ENCODE results near the gene TENM4.

TENM4 gene

DNA sequence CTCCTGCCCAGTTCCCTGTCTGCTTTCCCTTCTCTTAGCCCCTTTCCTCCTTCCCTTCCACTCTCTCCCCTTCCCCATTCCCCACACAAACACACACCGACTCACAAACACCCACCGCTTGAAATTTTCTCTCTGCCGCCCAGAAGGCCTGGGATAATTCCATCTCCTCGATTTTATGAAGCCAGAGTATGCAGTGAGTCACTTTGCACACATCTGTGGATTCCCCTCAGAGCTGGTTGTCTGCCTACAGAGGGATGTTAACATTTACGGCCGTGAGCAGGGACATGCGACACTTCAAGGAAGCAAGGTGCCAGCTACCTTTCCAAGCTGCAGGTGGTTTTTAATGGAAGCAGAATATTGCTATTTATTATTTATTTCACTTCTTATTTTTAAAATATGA, 332.0 kb downstream of the TENM4 start:
- Histone ChIP-seq H4K20me1 (ENCODE audit: insufficient read depth, low read length) (no peaks in the 10 kb centered on the region), H3K79me2 (ENCODE audit: insufficient read depth, low read length) (no peaks in the 10 kb centered on the region), H2AFZ (ENCODE audit: low read depth, low read length) (no peak overlapping the region), H3K27me3 (ENCODE audit: insufficient read depth, low read length, poor library complexity) (no peaks in the 10 kb centered on the region), H3K4me2 (ENCODE audit: insufficient read depth, low read length) (no peak overlapping the region), H3K4me3 (ENCODE audit: low read depth in 1 of 2, low read length in 2 of 2) (no peak overlapping the region), H3K9ac (ENCODE audit: low read depth, low read length) (no peak overlapping the region), H3K4me1 (ENCODE audit: insufficient read depth, low read length) (no peaks in the 10 kb centered on the region), H3K36me3 (ENCODE audit: insufficient read depth, low read length) (no peaks in the 10 kb centered on the region), H3K9me3 (ENCODE audit: insufficient read depth, low read length, severe bottlenecking) (no peaks in the 10 kb centered on the region), H3K27ac (ENCODE audit: low read length) (no peak overlapping the region)
- DNase-seq (no peak), ATAC-seq (ENCODE audit: insufficient read depth, low read depth) (no peak)
- no peak for TF ChIP-seq EZH2 (IDR thresholded peaks at IDR 0.05; ENCODE audit: borderline replicate concordance, low read depth, low read length, severe bottlenecking)

DNA sequence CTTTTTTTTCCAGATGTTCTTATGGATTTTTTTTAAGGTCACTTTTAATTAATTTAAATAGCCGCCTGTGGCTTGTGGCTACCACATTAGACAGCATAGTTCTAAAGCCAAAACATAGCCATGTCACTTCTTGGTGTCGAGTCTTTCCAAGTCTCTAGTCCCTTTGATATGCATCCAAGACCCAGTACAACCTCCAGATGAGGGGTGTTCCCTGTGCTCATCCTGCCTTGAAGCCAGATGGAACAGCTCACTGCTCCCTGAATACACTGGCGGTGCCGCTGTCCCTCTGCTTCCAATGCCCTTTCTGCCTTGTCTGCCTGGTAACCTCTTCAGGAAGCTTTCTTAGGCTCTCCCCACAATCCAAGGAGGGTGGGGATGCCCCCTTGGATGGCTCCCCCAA, 338.0 kb downstream of the TENM4 start:
- Histone ChIP-seq H3K36me3 (ENCODE audit: insufficient read depth, low read length) (no peaks in the 10 kb centered on the region), H3K4me3 (ENCODE audit: low read depth in 1 of 2, low read length in 2 of 2) (no peak overlapping the region), H3K4me1 (ENCODE audit: insufficient read depth, low read length) (no peaks in the 10 kb centered on the region), H3K27ac (ENCODE audit: low read length) (no peak overlapping the region), H3K4me2 (ENCODE audit: insufficient read depth, low read length) (no peak overlapping the region), H3K27me3 (ENCODE audit: insufficient read depth, low read length, poor library complexity) (peaks cover 9% of the 10 kb centered on the region), H3K9me3 (ENCODE audit: insufficient read depth, low read length, severe bottlenecking) (no peaks in the 10 kb centered on the region), H4K20me1 (ENCODE audit: insufficient read depth, low read length) (no peaks in the 10 kb centered on the region), H3K79me2 (ENCODE audit: insufficient read depth, low read length) (no peaks in the 10 kb centered on the region), H3K9ac (ENCODE audit: low read depth, low read length) (no peak overlapping the region), H2AFZ (ENCODE audit: low read depth, low read length) (no peak overlapping the region)
- no peak for DNase-seq
- TF ChIP-seq, protein P1, sequence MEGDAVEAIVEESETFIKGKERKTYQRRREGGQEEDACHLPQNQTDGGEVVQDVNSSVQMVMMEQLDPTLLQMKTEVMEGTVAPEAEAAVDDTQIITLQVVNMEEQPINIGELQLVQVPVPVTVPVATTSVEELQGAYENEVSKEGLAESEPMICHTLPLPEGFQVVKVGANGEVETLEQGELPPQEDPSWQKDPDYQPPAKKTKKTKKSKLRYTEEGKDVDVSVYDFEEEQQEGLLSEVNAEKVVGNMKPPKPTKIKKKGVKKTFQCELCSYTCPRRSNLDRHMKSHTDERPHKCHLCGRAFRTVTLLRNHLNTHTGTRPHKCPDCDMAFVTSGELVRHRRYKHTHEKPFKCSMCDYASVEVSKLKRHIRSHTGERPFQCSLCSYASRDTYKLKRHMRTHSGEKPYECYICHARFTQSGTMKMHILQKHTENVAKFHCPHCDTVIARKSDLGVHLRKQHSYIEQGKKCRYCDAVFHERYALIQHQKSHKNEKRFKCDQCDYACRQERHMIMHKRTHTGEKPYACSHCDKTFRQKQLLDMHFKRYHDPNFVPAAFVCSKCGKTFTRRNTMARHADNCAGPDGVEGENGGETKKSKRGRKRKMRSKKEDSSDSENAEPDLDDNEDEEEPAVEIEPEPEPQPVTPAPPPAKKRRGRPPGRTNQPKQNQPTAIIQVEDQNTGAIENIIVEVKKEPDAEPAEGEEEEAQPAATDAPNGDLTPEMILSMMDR (IDR thresholded peaks at IDR 0.05; ENCODE audit: borderline replicate concordance, extremely low read depth, low read length, poor library complexity, severe bottlenecking) = no peak
- ATAC-seq (ENCODE audit: insufficient read depth, low read depth) = no peak

DNA sequence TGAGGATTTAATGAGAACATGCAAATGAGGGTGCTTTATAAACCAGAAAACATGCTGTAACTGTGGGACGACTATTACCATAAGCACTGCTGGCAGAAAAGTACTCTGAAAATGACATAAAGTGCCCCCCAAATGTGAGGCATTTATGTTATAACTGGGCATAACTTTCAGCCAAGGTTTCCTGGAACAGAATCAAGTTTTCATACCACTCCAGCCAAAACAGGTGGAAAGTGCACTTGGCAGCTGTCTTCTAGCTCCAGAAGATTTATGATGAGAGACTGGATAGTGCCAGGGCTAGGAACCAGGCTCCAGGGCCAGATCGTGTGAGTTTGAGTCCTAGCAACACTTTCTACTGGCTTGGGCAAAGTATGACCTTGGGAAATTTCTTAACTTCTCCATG, 339.2 kb downstream of the TENM4 start:
- Histone ChIP-seq H3K36me3 (ENCODE audit: insufficient read depth, low read length) (no peaks in the 10 kb centered on the region), H3K4me3 (ENCODE audit: low read depth in 1 of 2, low read length in 2 of 2) (no peak overlapping the region), H3K4me1 (ENCODE audit: insufficient read depth, low read length) (no peaks in the 10 kb centered on the region), H4K20me1 (ENCODE audit: insufficient read depth, low read length) (no peaks in the 10 kb centered on the region), H3K9ac (ENCODE audit: low read depth, low read length) (no peak overlapping the region), H3K27ac (ENCODE audit: low read length) (no peak overlapping the region), H3K9me3 (ENCODE audit: insufficient read depth, low read length, severe bottlenecking) (no peaks in the 10 kb centered on the region), H2AFZ (ENCODE audit: low read depth, low read length) (no peak overlapping the region), H3K4me2 (ENCODE audit: insufficient read depth, low read length) (no peak overlapping the region), H3K27me3 (ENCODE audit: insufficient read depth, low read length, poor library complexity) (peaks cover 9% of the 10 kb centered on the region), H3K79me2 (ENCODE audit: insufficient read depth, low read length) (no peaks in the 10 kb centered on the region)
- DNase-seq = no peak
- TF ChIP-seq, protein P1 (IDR thresholded peaks at IDR 0.05; ENCODE audit: borderline replicate concordance, extremely low read depth, low read length, poor library complexity, severe bottlenecking) = no peak
- TF ChIP-seq EZH2 (IDR thresholded peaks at IDR 0.05; ENCODE audit: borderline replicate concordance, low read depth, low read length, severe bottlenecking) = no peak
- no peak for ATAC-seq (ENCODE audit: insufficient read depth, low read depth)

DNA sequence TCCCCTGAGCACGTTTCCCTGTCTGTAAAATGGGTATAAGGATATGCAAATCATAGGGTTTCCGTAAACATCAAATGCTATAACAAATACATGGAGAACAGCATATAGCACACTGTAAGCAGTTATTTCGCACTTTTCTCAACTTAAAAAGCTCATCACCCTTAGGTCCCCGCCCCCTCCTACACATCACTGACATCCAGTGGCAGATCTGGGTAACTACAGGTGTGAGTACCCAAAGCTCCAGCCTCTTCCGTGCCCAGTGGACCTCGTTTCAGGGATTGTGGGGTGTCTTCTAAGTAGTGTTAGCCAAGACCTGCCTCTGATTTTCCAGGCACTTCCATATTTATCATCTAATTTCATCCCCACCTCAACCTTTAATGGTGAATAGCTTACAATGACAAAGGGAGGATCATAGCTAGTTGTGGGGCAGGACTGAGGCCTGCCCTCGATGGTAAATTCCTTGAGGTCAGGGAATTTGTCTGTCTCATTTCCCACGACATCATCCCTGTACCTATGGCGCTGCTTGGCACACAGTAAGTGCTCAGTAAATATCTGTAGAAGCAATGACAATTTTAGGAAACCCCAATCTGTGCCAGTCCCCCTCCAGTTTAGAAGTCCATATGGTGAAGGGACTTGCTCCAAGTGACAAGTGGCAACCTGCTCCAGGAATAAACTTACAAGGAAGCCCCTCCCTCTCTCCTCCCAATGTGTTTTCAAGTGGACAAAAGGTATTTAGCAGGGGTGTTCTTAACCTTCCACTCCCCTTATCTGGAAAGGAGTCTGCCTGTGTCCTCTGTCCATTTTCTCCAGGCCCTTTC, 340.5 kb downstream of the TENM4 start:
- H2AFZ ChIP-seq (ENCODE audit: low read depth, low read length) = no peak overlapping the region
- peak; percentile 78; the same call in 2 of the 3 replicates for ATAC-seq (ENCODE audit: insufficient read depth, low read depth)
- H3K79me2 ChIP-seq (ENCODE audit: insufficient read depth, low read length) = no peaks in the 10 kb centered on the region
- H3K36me3 ChIP-seq (ENCODE audit: insufficient read depth, low read length) = no peaks in the 10 kb centered on the region
- TF ChIP-seq, protein P1 (IDR thresholded peaks at IDR 0.05; ENCODE audit: borderline replicate concordance, extremely low read depth, low read length, poor library complexity, severe bottlenecking) = peak; percentile 74
- TF ChIP-seq EZH2 (IDR thresholded peaks at IDR 0.05; ENCODE audit: borderline replicate concordance, low read depth, low read length, severe bottlenecking) = no peak
- no peak overlapping the region for H3K4me2 ChIP-seq (ENCODE audit: insufficient read depth, low read length)
- DNase-seq = peak; percentile 42
- H3K27me3 ChIP-seq (ENCODE audit: insufficient read depth, low read length, poor library complexity) = peaks cover 9% of the 10 kb centered on the region
- H4K20me1 ChIP-seq (ENCODE audit: insufficient read depth, low read length) = no peaks in the 10 kb centered on the region
- H3K9ac ChIP-seq (ENCODE audit: low read depth, low read length) = no peak overlapping the region
- no peaks in the 10 kb centered on the region for H3K9me3 ChIP-seq (ENCODE audit: insufficient read depth, low read length, severe bottlenecking)
- no peak overlapping the region for H3K27ac ChIP-seq (ENCODE audit: low read length)
- H3K4me1 ChIP-seq (ENCODE audit: insufficient read depth, low read length) = no peaks in the 10 kb centered on the region
- H3K4me3 ChIP-seq (ENCODE audit: low read depth in 1 of 2, low read length in 2 of 2) = no peak overlapping the region

Measured in DND-41 (cell line).